GM19468 (cell line): Measurements from ENCODE around the gene MYLK3.

Experiments used
- ATAC-seq: cut with Tn5 transposase; IDR thresholded peaks from one replicate; pipeline ENCODE4 v1.9.1; 2021; ENCODE audit warnings: mild to moderate bottlenecking, moderate library complexity, moderate number of reproducible peaks; ENCODE audit not compliant: unreplicated experiment; ENCODE audit errors: extremely low read depth

MYLK3 gene

DNA sequence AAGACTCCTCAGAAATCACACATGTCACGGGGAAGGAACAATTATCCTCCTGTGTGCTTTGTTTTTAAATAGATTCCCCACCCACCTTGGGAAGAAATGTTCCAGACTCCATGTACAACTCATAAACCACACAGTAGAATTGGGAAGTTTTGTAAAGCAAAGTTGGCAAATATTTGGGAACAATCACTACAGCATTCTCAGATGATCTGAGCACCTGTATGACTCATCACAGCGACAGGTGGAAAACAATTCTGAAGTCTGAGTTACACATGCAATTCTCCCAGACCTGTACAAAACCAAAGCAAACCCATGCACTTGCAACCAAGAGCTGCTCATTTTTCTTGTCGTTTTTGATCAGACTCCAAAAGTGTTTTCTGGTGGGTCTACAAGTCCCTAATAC is 14.4 kb upstream of the MYLK3 start:
- ATAC-seq = no peak

DNA sequence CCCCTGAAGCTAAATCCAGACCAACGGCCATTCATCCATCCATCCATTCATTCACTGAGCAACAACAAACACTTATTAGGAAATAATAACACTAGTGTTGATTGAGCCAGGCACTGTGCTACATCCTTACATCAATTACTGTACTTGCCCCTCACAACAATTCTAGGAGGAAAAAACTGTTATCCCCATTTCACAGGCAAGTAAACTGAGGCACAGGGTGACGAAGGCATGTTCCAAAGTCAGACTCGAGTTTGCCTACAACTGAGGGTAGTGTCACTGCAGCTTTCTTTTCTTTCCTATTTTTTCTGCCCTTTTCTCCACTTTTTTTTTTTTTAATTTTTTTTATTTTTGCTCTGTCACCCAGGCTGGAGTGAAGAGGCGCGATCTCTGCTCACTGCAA is 11.2 kb upstream of the MYLK3 start:
- ATAC-seq = no peak

DNA sequence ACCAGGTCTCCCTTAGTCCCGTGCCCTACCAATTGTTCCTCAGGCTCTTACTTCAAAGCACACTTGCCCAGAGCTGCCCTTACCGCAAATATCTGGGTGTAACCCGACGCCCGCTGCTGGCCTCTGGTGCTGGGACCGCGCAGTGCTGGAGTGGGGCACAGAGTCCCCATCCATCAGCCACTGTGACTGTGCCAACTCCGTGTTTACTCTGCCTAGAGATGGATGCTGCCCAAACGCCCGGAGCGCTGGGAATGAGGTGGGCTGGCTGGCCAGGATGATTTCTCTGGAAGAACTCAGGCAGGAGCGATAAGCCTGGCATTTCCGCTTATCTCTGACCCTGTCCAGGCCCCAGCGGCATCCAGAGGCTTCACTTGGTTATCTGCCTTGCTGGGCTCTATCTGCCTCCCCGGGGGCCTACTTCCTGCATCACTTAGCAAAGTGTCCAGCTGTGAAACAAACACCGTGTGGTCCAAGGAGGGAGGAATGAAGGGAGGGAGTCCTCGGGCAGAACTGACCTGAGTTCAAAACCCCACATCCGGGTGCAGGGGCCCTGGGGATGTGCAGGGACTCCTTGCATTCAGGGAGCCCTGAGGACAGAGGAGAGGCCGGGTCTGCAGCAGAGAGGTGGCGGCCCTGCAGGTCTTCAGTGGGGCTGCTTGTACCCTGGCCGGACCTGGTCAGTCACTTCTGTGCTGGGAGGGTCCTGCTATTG is 9.4 kb upstream of the MYLK3 start:
- ATAC-seq = no peak

DNA sequence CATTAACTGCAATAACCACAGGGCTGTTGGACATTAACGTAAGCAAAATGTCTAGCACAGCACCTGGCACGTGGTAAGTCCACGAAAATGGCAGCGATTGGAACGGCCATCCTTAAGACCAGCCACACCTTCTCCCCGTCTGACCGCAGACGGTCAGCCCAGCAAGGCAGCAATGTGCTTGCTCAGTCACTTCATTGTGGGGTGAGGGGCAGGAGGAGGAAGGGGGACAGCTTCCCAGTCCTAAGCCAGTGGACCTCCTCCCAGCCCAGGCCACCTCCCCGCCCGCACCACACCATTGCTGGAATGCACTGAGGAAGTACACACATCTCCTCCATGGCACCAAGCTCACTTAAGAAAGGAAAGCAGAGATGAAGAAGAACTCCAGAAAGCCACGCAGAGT is 8.6 kb upstream of the MYLK3 start:
- ATAC-seq = no peak

GRCh38 chr16:46753015-46753414 is 4.9 kb upstream of the MYLK3 start:
- ATAC-seq = no peak

- ATAC-seq = no peak
These were observed 3.2 kb upstream of the MYLK3 start for GRCh38 chr16:46751381-46751780.

GRCh38 chr16:46748775-46749705 is 896 bp upstream of the MYLK3 start:
- ATAC-seq = peak; percentile 35

GRCh38 chr16:46746821-46747776 is 1.0 kb downstream of the MYLK3 start:
- ATAC-seq = no peak

- no peak for ATAC-seq
These were observed 2.5 kb downstream of the MYLK3 start for GRCh38 chr16:46745617-46746016.

DNA sequence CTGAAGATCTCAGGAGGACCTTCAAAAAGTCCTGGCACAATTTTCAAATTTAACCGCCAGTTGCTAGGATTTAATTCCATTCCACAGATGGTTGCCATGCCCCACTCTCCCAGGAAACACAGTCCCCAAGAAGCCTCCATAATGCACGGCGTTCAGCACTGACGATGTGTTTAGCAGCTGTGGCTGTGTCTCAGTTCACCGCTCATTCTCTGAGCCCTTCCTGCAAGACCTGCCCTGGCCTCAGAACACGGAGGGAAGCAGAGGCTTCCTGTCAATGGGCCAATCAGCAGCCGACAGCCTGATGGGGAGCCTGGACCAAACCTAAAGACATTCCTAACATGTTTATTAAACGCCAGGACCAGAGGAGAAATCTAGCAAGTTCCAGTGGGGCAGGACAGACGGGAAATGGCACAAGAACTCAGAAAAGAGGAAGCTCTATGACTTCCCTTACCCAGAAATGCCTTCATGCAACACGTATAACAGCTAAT is 4.9 kb downstream of the MYLK3 start:
- no peak for ATAC-seq

DNA sequence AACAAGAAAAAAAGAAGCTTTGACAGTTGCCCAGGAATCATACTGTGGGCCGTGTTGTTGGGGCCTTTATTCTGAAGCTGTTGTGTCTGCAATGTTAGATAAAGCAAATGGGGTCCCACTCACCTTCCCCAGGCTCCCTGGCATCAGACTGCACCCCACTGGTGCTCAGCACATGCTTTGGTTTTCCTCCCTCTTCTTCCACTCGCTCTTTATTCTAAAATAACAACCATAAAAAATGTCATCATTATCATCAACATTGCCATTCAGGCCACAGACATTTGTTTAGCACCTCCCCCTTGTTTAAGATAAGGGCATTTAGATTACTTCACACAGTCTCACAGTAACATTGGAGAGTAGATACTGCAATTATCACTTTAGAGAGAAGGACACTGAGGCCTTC is 8.2 kb downstream of the MYLK3 start:
- no peak for ATAC-seq

DNA sequence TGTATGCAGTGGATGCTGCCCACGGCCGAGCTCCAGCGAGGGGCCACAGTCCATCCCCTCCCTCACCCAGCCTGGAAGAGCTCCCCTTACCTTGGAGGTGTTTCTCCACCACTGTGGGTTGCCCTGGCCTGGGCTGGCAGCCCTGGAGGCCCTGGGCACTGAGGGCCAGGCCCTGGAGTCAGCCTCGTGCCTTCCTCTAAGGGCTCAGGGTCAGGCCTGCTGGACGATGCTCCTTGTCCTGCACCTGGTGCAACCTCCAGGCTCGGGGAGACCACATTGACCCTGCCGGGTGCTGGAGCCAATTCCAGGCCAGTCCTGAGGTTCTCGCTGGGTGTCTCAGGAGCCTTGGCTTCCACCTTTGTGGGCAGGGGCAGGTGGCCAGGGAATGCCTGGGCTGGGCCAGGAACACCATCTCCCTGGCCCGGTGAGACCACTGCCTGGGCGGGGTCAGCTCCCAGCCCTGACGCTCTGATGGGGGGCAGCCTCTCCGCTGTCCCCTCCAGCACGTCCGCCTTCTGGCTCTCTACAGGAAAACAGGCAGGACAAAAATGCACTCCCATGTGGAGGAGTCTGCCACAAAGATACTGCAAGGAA is 10.4 kb downstream of the MYLK3 start:
- ATAC-seq = no peak

DNA sequence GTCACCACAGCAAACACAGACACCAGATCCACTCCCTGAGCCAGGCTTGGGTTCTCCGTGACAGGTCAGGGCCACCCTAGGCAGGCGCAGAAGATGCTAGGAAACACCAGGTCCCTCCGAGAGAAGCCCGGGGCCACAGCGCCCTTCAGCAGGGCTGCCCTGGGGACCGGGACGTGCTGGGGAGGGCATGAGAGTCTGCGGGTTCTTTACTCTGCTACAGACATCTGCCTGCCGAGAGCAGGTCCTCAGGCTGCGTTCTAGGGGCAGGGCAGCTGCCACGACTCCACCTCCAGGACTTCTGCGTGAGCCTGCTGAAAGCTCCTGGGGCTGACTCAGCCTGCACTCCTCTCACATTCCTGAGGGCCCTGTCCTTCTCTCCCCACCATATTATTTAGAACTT is 11.4 kb downstream of the MYLK3 start:
- ATAC-seq = no peak

GRCh38 chr16:46733319-46733830 is 14.8 kb downstream of the MYLK3 start:
- no peak for ATAC-seq

GRCh38 chr16:46732561-46732960 is 15.6 kb downstream of the MYLK3 start:
- no peak for ATAC-seq

- ATAC-seq = no peak
These were observed 16.2 kb downstream of the MYLK3 start for GRCh38 chr16:46731691-46732555.

DNA sequence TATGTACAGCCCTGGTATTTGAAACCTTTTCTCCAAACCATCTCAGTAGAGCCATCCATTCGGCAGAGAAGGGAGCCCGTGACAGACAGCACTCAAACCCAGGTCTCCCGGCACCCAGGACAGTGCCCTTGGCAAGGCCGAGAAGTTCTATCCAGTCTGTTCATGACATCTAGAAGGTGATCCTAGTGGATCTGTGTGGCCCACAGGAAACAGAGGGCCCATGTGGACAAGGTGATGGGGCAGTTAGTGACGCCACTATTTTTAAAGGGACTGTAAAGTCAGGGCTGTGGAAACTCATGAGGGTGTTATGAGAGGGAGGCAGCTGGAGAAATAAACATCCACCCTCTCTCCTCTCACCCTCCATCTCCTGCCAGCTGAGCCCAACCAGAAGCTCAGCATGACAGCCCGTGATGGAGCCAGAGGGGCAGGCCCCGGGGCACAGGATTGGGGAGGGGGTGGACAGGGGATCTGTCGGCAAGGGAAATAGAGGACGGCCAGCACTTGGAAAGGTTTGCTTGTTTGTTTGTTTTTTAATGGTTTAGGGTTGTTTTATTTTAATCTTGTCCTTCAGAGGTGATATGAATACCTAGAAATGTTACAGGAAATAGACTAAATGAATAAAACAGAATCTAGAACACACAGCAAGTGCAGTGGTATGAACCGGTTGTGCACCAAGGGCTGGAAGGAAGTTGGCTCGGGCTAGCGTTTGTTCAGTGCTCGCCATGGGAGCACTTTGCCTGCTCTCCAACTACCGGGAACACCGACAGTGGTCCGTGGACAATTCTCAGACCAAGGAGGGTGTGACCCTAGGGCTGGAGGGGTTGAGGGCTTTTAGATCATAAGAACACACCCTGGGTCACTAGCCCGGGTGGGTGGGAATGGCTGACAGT is 17.1 kb downstream of the MYLK3 start:
- ATAC-seq = no peak

DNA sequence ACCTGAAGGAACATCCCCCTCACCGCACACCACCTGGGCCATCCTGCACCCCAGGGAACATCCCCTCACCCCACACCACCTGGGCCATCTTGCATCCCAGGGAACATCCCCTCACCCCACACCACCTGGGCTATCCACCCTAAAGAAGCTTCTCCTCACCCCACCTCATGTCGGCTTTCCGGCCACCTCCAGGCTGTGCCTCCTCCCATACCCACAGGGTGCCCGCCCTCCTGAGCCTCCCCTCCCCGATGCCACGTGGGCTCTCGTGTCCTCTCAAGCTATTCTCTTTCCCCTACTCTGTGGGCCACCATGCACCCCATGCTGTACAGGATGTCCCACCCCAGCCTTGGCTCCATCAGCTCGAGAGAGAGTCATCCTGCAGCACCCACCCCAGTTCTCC is 18.0 kb downstream of the MYLK3 start:
- no peak for ATAC-seq
